NB4 (cell line): ENCODE data around the gene TBX4.
"Not testable (repeated sequence)": the region's sequence is repeated elsewhere in the genome, so short reads cannot be mapped to it uniquely, and the experiment has no call there.

ENCODE experiments used
- DNase-seq: peaks from one replicate; pipeline ENCODE4 v3.0.0; 2010; ENCODE audit warnings: low read depth
- H3K4me3 ChIP-seq: one replicate; pipeline ENCODE4 v1.5.1; 2011; ENCODE audit warnings: mild to moderate bottlenecking, low read depth, low read length, moderate library complexity
- MYC ChIP-seq: IDR thresholded peaks from 2 replicates; pipeline ENCODE4 v1.6.1; 2011; ENCODE audit warnings: low read depth, low read length
- POLR2A ChIP-seq: IDR thresholded peaks from 2 replicates; pipeline ENCODE4 v1.6.1; 2011; ENCODE audit warnings: mild to moderate bottlenecking; ENCODE audit not compliant: insufficient read length; ENCODE audit errors: extremely low read depth
- TF ChIP-seq, protein P1 (sequence below): IDR thresholded peaks from 2 replicates; pipeline ENCODE4 v1.6.1; 2011; ENCODE audit warnings: low read depth, low read length
- TF ChIP-seq, protein P2 (sequence below): IDR thresholded peaks from one replicate; pipeline ENCODE4 v1.5.1; 2012; ENCODE audit warnings: low read depth, low read length

The TBX4 gene

GRCh38 chr17:61505846-61506627 lies 53.8 kb downstream of the TBX4 start:
- TF ChIP-seq, protein P1, sequence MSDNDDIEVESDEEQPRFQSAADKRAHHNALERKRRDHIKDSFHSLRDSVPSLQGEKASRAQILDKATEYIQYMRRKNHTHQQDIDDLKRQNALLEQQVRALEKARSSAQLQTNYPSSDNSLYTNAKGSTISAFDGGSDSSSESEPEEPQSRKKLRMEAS = no peak
- TF ChIP-seq POLR2A = no peak
- no peak for TF ChIP-seq MYC

GRCh38 chr17:61507383-61508066 lies 55.3 kb downstream of the TBX4 start:
- no peak for DNase-seq
- no peak for TF ChIP-seq MYC
- TF ChIP-seq, protein P1 = no peak
- TF ChIP-seq, protein P2, sequence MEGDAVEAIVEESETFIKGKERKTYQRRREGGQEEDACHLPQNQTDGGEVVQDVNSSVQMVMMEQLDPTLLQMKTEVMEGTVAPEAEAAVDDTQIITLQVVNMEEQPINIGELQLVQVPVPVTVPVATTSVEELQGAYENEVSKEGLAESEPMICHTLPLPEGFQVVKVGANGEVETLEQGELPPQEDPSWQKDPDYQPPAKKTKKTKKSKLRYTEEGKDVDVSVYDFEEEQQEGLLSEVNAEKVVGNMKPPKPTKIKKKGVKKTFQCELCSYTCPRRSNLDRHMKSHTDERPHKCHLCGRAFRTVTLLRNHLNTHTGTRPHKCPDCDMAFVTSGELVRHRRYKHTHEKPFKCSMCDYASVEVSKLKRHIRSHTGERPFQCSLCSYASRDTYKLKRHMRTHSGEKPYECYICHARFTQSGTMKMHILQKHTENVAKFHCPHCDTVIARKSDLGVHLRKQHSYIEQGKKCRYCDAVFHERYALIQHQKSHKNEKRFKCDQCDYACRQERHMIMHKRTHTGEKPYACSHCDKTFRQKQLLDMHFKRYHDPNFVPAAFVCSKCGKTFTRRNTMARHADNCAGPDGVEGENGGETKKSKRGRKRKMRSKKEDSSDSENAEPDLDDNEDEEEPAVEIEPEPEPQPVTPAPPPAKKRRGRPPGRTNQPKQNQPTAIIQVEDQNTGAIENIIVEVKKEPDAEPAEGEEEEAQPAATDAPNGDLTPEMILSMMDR = no peak
- TF ChIP-seq POLR2A = no peak
- H3K4me3 ChIP-seq = no peak overlapping the region

More at GRCh38 chr17:61505846-61506627, 53.8 kb downstream of the TBX4 start:
- DNase-seq = no peak
- H3K4me3 ChIP-seq = no peak overlapping the region

- no peak for TF ChIP-seq POLR2A
- TF ChIP-seq, protein P2 = no peak
- TF ChIP-seq, protein P1 = no peak
- TF ChIP-seq MYC = no peak
These were observed 56.7 kb downstream of the TBX4 start for GRCh38 chr17:61508912-61509311.

DNA sequence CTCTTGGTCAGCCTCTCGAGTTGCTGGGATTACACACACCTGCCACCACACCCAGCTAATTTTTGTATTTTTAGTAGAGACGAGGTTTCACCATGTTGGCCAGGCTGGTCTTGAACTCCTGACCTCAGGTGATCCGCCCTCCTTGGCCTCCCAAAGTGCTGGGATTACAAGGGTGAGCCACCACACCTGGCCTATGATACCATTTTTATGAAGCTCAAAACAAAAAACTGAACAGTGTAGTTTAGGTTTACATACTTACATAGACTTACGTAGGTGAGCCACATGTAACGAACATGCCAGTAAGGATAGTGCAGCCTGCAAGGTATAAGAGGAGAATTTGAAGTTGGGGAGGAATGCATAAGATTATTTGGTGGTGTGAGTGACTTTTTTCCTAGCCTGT lies 57.2 kb downstream of the TBX4 start:
- DNase-seq = not testable (repeated sequence)

More at GRCh38 chr17:61508912-61509311, 56.7 kb downstream of the TBX4 start:
- H3K4me3 ChIP-seq = no peak overlapping the region
- DNase-seq = no peak

DNA sequence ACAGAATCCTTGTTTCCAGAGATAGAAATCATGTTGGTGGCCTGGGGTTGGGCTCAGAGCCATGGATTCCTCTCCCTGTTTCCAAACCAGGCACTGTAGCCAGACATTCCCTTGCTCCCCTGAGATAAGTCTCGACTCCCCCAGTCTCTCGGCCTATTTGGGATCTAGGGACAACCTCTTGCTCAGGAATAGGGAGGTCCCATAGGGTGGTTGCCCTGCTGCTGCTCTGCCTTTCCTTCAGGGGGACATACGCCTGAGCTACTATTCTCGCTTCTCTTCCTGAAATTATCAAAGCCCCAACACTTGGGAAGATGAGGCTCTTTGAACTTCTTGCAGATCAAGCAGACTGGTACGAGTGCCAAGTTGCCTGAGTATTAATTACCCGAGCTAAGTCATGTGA lies 58.0 kb downstream of the TBX4 start:
- DNase-seq = no peak
- TF ChIP-seq, protein P2 = no peak
- TF ChIP-seq, protein P1 = no peak
- TF ChIP-seq POLR2A (no peak), MYC (no peak)
- H3K4me3 ChIP-seq = no peak overlapping the region

More for the DNA sequence above, 57.2 kb downstream of the TBX4 start:
- not testable (repeated sequence) for H3K4me3 ChIP-seq

GRCh38 chr17:61510991-61511390 lies 58.8 kb downstream of the TBX4 start:
- DNase-seq = no peak
- H3K4me3 ChIP-seq = no peak overlapping the region
- TF ChIP-seq MYC (no peak), POLR2A (no peak)
- TF ChIP-seq, protein P2 = no peak
- TF ChIP-seq, protein P1 = no peak
